K562 (cell line): ENCODE measurements around the gene ITGA11. TPM values are rescaled to one million over a fixed set of nuclear protein-coding genes. Genes with fewer than 3 reads are reported as not detected.

Source experiments
- CC2D1A ChIP-seq: fragments of 450-650 bp; IDR thresholded peaks from 2 replicates; pipeline ENCODE4 v1.6.1; 2017; ENCODE audit warnings: mild to moderate bottlenecking
- CTCF ChIP-seq, 3 experiments: IDR thresholded peaks in 2 of 3; conservative IDR thresholded peaks in 1 of 3; 2 replicates each; pipeline ENCODE4 v1.5.1; 2011 to 2012; ENCODE audit warnings: low read length in 3 of 3, mild to moderate bottlenecking in 3 of 3, control low read depth in 2 of 3, improper control_type of control experiment in 1 of 3, inconsistent platforms in 1 of 3, low read depth in 1 of 3, mixed read lengths in 1 of 3, moderate library complexity in 1 of 3; ENCODE audit not compliant: insufficient read depth in 2 of 3
- HES1 ChIP-seq: fragments of 450-650 bp; IDR thresholded peaks from 2 replicates; pipeline ENCODE4 v1.6.1; 2016; ENCODE audit warnings: low read depth, mild to moderate bottlenecking, moderate library complexity
- STAT6 ChIP-seq: sonication (generic); formaldehyde crosslinking; IDR thresholded peaks from 2 replicates; pipeline ENCODE4 v1.8.1; 2023; ENCODE audit warnings: mild to moderate bottlenecking, missing genetic modification reagents
- VEZF1 ChIP-seq: fragments of 200-800 bp; sonication (Bioruptor generic); IDR thresholded peaks from 2 replicates; pipeline ENCODE4 v1.6.1; 2017; ENCODE audit warnings: missing genetic modification characterization, missing compliant biosample characterization
- ZC3H4 ChIP-seq: sonication (generic); formaldehyde crosslinking; IDR thresholded peaks from 2 replicates; pipeline ENCODE4 v1.9.0; 2021; ENCODE audit warnings: missing genetic modification reagents, borderline replicate concordance
- ZNF696 ChIP-seq: fragments of 250-450 bp; sonication (Bioruptor Pico); conservative IDR thresholded peaks from 2 replicates; pipeline ENCODE4 v1.4.0; 2020; ENCODE audit warnings: mild to moderate bottlenecking, moderate library complexity
- polyA plus RNA-seq, 8 experiments: library from polyadenylated mRNA; depleted of rRNA in 4 of 8; stranded (reverse) in 5 of 8; unstranded in 3 of 8; fragments of >200 nt; fragmentation: Nextera tagmentation in 2 of 8; fragmentation: Illumina TruSeq in 1 of 8; extraction: Ambion mirVana in 2 of 8; extraction: Trizol in 1 of 8; gene quantifications; 2 replicates each; pipeline versions ENCODE4 v1.2.1 to v1.2.3, GENCODE V29; 2011 to 2014; ENCODE audit warnings: inconsistent platforms in 1 of 8, missing spikeins in 1 of 8
- total RNA-seq, 7 experiments: library from RNA; depleted of rRNA in 6 of 7; stranded (reverse); fragments of >200 nt in 6 of 7; fragmentation: Illumina TruSeq in 2 of 7; extraction: Trizol in 2 of 7; gene quantifications; 2 replicates each; pipeline versions ENCODE4 v1.2.1 to v1.2.3, GENCODE V29; 2011 to 2021; ENCODE audit warnings: low replicate concordance in 1 of 7

Gene ITGA11
- total and polyA plus RNA-seq, 9 of the 15 experiments (the other 6 are each of a cell fraction or from before 2014, with no cell fraction given) = 0.01 TPM; not detected in 8

GRCh38 chr15:68314563-68314962 lies 117.4 kb downstream of the ITGA11 start (continued):
- TF ChIP-seq STAT6 (no peak), ZC3H4 (no peak), CTCF (IDR thresholded peaks at IDR 0.05 in 2 of 3, conservative IDR thresholded peaks at IDR 0.05 in 1 of 3; ENCODE audit: insufficient read depth in 2 of 3, low read depth in 1 of 3, low read length in 3 of 3) (no peak), HES1 (no peak), CC2D1A (no peak), VEZF1 (CRISPR knock-in tag) (no peak), ZNF696 (CRISPR knock-in tag) (no peak)
